H1 (cell line): ENCODE measurements around the gene GRAMD2A. TPM values are rescaled to one million over a fixed set of nuclear protein-coding genes. Genes with fewer than 3 reads are reported as not detected.

Experiments used
- CTCF ChIA-PET: fragments of 300-600 bp; sonication (Branson Sonifier 250); formaldehyde crosslinking; loops from one replicate; lab custom pipeline; 2021; ENCODE audit not compliant: partially characterized antibody; lab: Charles Lee
- POLR2A ChIA-PET: fragments of 300-600 bp; sonication (Branson Sonifier 250); formaldehyde crosslinking; loops from one replicate; lab custom pipeline; 2021; ENCODE audit warnings: inconsistent platforms; ENCODE audit not compliant: partially characterized antibody; lab: Charles Lee
- DNase-seq, 2 experiments: peaks; one replicate each; pipeline versions ENCODE4 v3.0.0 to v3.0.0-alpha.2; 2010 to 2022; ENCODE audit warnings: low spot score in 2 of 2, low read depth in 1 of 2, mixed read lengths in 1 of 2
- FAIRE-seq: peaks from 2 replicates; lab custom pipeline; 2011; peaks lifted over from hg19 to GRCh38; lab: Jason Lieb, UNC
- H2AFZ ChIP-seq: 2 replicates; pipeline ENCODE4 v1.8.1; 2012; ENCODE audit warnings: low read length, inconsistent platforms
- H2AK5ac ChIP-seq: 2 replicates; pipeline ENCODE4 v1.6.1; 2013; ENCODE audit warnings: low read depth, low read length
- H2BK120ac ChIP-seq: replicated peaks from 2 replicates; pipeline ENCODE3; 2013; ENCODE audit warnings: low read depth, low read length, inconsistent platforms
- H2BK12ac ChIP-seq: 2 replicates; pipeline ENCODE4 v1.6.1; 2013; ENCODE audit warnings: low read depth, low read length
- H2BK15ac ChIP-seq: 2 replicates; pipeline ENCODE4 v1.6.1; 2013; ENCODE audit warnings: low read length
- H2BK20ac ChIP-seq: 2 replicates; pipeline ENCODE4 v1.6.1; 2013; ENCODE audit warnings: low read length
- H2BK5ac ChIP-seq: 2 replicates; pipeline ENCODE4 v1.6.1; 2013; ENCODE audit warnings: low read depth, low read length
- H3K14ac ChIP-seq: 2 replicates; pipeline ENCODE4 v1.6.1; 2013; ENCODE audit warnings: inconsistent platforms; ENCODE audit not compliant: insufficient read length
- H3K18ac ChIP-seq: 2 replicates; pipeline ENCODE4 v1.6.1; 2013; ENCODE audit warnings: low read length; ENCODE audit errors: extremely low read depth
- H3K23ac ChIP-seq: 2 replicates; pipeline ENCODE4 v1.6.1; 2013; ENCODE audit warnings: inconsistent platforms; ENCODE audit not compliant: insufficient read length
- H3K23me2 ChIP-seq: 2 replicates; pipeline ENCODE4 v1.6.1; 2013; ENCODE audit warnings: low read depth, low read length
- H3K27ac ChIP-seq: 2 replicates; pipeline ENCODE4 v1.6.1; 2011; ENCODE audit warnings: low read depth, low read length, inconsistent platforms
- H3K27me3 ChIP-seq, 4 experiments: replicated peaks in 1 of 4; 1 replicate in 1 of 4; 2 replicates in 3 of 4; pipeline versions ENCODE4 v1.6.1 to v1.8.1; 2011 to 2013; ENCODE audit warnings: low read length in 3 of 4, mild to moderate bottlenecking in 3 of 4, inconsistent platforms in 2 of 4, mixed read lengths in 2 of 4, moderate library complexity in 1 of 4; ENCODE audit not compliant: control insufficient read depth in 3 of 4, insufficient read depth in 3 of 4; ENCODE audit errors: extremely low read depth in 1 of 4
- H3K36me3 ChIP-seq, 4 experiments: 2 replicates each; pipeline versions ENCODE4 v1.6.1 to v1.8.1; 2011 to 2013; ENCODE audit warnings: mild to moderate bottlenecking in 4 of 4, low read length in 3 of 4, moderate library complexity in 2 of 4, control low read depth in 1 of 4, inconsistent platforms in 1 of 4; ENCODE audit not compliant: insufficient read depth in 4 of 4, control insufficient read depth in 2 of 4
- H3K4ac ChIP-seq: replicated peaks from 2 replicates; pipeline ENCODE3; 2013; ENCODE audit warnings: low read length, low read depth, mixed read lengths, inconsistent platforms; ENCODE audit not compliant: insufficient read length
- H3K4me1 ChIP-seq, 4 experiments: replicated peaks in 1 of 4; 1 replicate in 1 of 4; 2 replicates in 3 of 4; pipeline versions ENCODE4 v1.6.1 to v1.8.1; 2011 to 2013; ENCODE audit warnings: low read length in 3 of 4, inconsistent platforms in 2 of 4, mixed read lengths in 1 of 4; ENCODE audit not compliant: insufficient read depth in 4 of 4, control insufficient read depth in 3 of 4
- H3K4me2 ChIP-seq, 2 experiments: 2 replicates each; pipeline versions ENCODE4 v1.6.1 to v1.8.1; 2011 to 2013; ENCODE audit warnings: low read depth in 2 of 2, low read length in 2 of 2, control low read depth in 1 of 2, inconsistent platforms in 1 of 2, mild to moderate bottlenecking in 1 of 2; ENCODE audit not compliant: insufficient read depth in 1 of 2
- H3K4me3 ChIP-seq, 4 experiments: fragments of 200-600, 300-600 bp in 1 of 4; sonication (generic), shearing (Covaris generic), sonication (Bioruptor Twin) in 1 of 4; 2 replicates each; pipeline versions ENCODE4 v1.5.1 to v1.8.1; 2011 to 2016; ENCODE audit warnings: low read length in 4 of 4, low read depth in 3 of 4, control low read depth in 2 of 4, inconsistent platforms in 2 of 4, mild to moderate bottlenecking in 2 of 4, mixed read lengths in 1 of 4, moderate library complexity in 1 of 4; ENCODE audit not compliant: insufficient read depth in 2 of 4; ENCODE audit errors: extremely low read depth in 1 of 4
- H3K56ac ChIP-seq: replicated peaks from 2 replicates; pipeline ENCODE3; 2013; ENCODE audit warnings: low read depth, mild to moderate bottlenecking, mixed read lengths, low read length, inconsistent platforms; ENCODE audit not compliant: insufficient read length
- H3K79me1 ChIP-seq: 2 replicates; pipeline ENCODE4 v1.6.1; 2013; ENCODE audit warnings: low read depth, low read length, control low read depth
- H3K79me2 ChIP-seq, 2 experiments: 2 replicates each; pipeline versions ENCODE4 v1.6.1 to v1.8.1; 2012 to 2013; ENCODE audit warnings: low read length in 2 of 2, mild to moderate bottlenecking in 2 of 2, inconsistent platforms in 1 of 2; ENCODE audit not compliant: insufficient read depth in 2 of 2, control insufficient read depth in 1 of 2
- H3K9ac ChIP-seq, 4 experiments: replicated peaks in 1 of 4; 1 replicate in 1 of 4; 2 replicates in 3 of 4; pipeline versions ENCODE4 v1.6.1 to v1.8.1; 2011 to 2013; ENCODE audit warnings: low read depth in 3 of 4, low read length in 3 of 4, control low read depth in 2 of 4, mild to moderate bottlenecking in 2 of 4, moderate library complexity in 2 of 4, inconsistent platforms in 1 of 4; ENCODE audit errors: extremely low read depth in 1 of 4
- H3K9me3 ChIP-seq, 2 experiments: 2 replicates each; pipeline versions ENCODE4 v1.6.1 to v1.8.1; 2012 to 2013; ENCODE audit warnings: mild to moderate bottlenecking in 2 of 2, moderate library complexity in 2 of 2, control low read depth in 1 of 2, inconsistent platforms in 1 of 2, low read depth in 1 of 2, low read length in 1 of 2, mixed read lengths in 1 of 2; ENCODE audit not compliant: insufficient read depth in 2 of 2
- H4K20me1 ChIP-seq, 2 experiments: replicated peaks in 1 of 2; 2 replicates each; pipeline versions ENCODE3 to v1.8.1; 2011 to 2013; ENCODE audit warnings: inconsistent platforms in 2 of 2, low read length in 2 of 2, mild to moderate bottlenecking in 1 of 2; ENCODE audit not compliant: insufficient read depth in 2 of 2, control insufficient read depth in 1 of 2
- H4K5ac ChIP-seq: 2 replicates; pipeline ENCODE4 v1.6.1; 2013; ENCODE audit warnings: low read length, low read depth, mixed read lengths, inconsistent platforms; ENCODE audit not compliant: insufficient read length
- H4K8ac ChIP-seq: 2 replicates; pipeline ENCODE4 v1.8.0; 2013; ENCODE audit warnings: mild to moderate bottlenecking, moderate library complexity, low read length, inconsistent platforms; ENCODE audit not compliant: insufficient read depth; ENCODE audit errors: extremely low read depth
- H4K91ac ChIP-seq: replicated peaks from 2 replicates; pipeline ENCODE3; 2013; ENCODE audit warnings: low read length, mixed read lengths, inconsistent platforms; ENCODE audit not compliant: insufficient read length
- ASH2L ChIP-seq: fragments of 200-600, 300-600 bp; sonication (generic); IDR thresholded peaks from one replicate; pipeline ENCODE4 v1.7.1; 2017; ENCODE audit warnings: low read length
- CHD1 ChIP-seq: IDR thresholded peaks from 2 replicates; pipeline ENCODE4 v1.6.1; 2012; ENCODE audit warnings: low read depth, low read length, improper control_type of control experiment
- POLR2A ChIP-seq, 2 experiments: IDR thresholded peaks; 1 replicate in 1 of 2; 2 replicates in 1 of 2; pipeline ENCODE4 v1.6.1; 2011; ENCODE audit warnings: low read depth in 2 of 2, low read length in 2 of 2, mild to moderate bottlenecking in 2 of 2; ENCODE audit errors: control extremely low read depth in 1 of 2
- RAD21 ChIP-seq, 2 experiments: IDR thresholded peaks in 1 of 2; conservative IDR thresholded peaks in 1 of 2; 2 replicates each; pipeline ENCODE4 v1.6.1; 2011; ENCODE audit warnings: low read depth in 2 of 2, low read length in 2 of 2, improper control_type of control experiment in 1 of 2, inconsistent platforms in 1 of 2, mild to moderate bottlenecking in 1 of 2, moderate library complexity in 1 of 2
- SP2 ChIP-seq: IDR thresholded peaks from 2 replicates; pipeline ENCODE4 v1.6.1; 2012; ENCODE audit warnings: mild to moderate bottlenecking, low read length, inconsistent platforms
- TBP ChIP-seq: IDR thresholded peaks from 2 replicates; pipeline ENCODE4 v1.6.1; 2011; ENCODE audit warnings: low read depth, low read length, improper control_type of control experiment
- WGBS, 2 experiments: shearing (Covaris generic) in 1 of 2; methylation state at CpG; one replicate each; pipeline versions ENCODE4 v1.1.6 to v1.1.7; 2013 to 2015; ENCODE audit warnings: low lambda C conversion rate in 2 of 2, mixed read lengths in 2 of 2, inconsistent platforms in 1 of 2, low coverage in 1 of 2, missing lambda C conversion rate in 1 of 2; ENCODE audit not compliant: insufficient replicate concordance in 2 of 2, insufficient coverage in 1 of 2, insufficient read length in 1 of 2; ENCODE audit errors: extremely low coverage in 1 of 2, missing lambda C conversion rate in 1 of 2; 5-methylcytosine and 5-hydroxymethylcytosine counted together
- polyA plus RNA-seq, 7 experiments: library from polyadenylated mRNA; depleted of rRNA in 3 of 7; stranded (reverse) in 5 of 7; unstranded in 2 of 7; fragments of >200 nt in 5 of 7; fragments of 200-250 nt in 2 of 7; gene quantifications; 1 replicate in 5 of 7; 2 replicates in 1 of 7; 4 replicates in 1 of 7; pipeline versions ENCODE4 v1.2.1 to v1.2.3, GENCODE V29; 2011 to 2013; ENCODE audit warnings: missing spikeins in 2 of 7, mixed read lengths in 2 of 7
- total RNA-seq: library from RNA; stranded (reverse); fragmentation: NEBNext Ultra II Directional; extraction: Animal tissue kit (Norgen Biotek cat#: 25700); gene quantifications from 2 replicates; pipeline ENCODE4 v1.2.1, GENCODE V29; 2021
- TF ChIP-seq, protein P1 (sequence below): IDR thresholded peaks from 2 replicates; pipeline ENCODE4 v1.6.1; 2012; ENCODE audit warnings: inconsistent platforms
- TF ChIP-seq, protein P2 (sequence below), 3 experiments: IDR thresholded peaks; 1 replicate in 2 of 3; 2 replicates in 1 of 3; pipeline versions ENCODE4 v1.5.1 to v1.6.1; 2011; ENCODE audit warnings: low read length in 3 of 3, mild to moderate bottlenecking in 3 of 3, inconsistent platforms in 2 of 3, low read depth in 1 of 3, moderate library complexity in 1 of 3; ENCODE audit not compliant: insufficient read depth in 1 of 3; ENCODE audit errors: control extremely low read depth in 1 of 3

GRAMD2A gene
- total and polyA plus RNA-seq, 2 of the 8 experiments (the other 6 are each of a cell fraction or from before 2014, with no cell fraction given) = 0.57 to 1.5 TPM

DNA sequence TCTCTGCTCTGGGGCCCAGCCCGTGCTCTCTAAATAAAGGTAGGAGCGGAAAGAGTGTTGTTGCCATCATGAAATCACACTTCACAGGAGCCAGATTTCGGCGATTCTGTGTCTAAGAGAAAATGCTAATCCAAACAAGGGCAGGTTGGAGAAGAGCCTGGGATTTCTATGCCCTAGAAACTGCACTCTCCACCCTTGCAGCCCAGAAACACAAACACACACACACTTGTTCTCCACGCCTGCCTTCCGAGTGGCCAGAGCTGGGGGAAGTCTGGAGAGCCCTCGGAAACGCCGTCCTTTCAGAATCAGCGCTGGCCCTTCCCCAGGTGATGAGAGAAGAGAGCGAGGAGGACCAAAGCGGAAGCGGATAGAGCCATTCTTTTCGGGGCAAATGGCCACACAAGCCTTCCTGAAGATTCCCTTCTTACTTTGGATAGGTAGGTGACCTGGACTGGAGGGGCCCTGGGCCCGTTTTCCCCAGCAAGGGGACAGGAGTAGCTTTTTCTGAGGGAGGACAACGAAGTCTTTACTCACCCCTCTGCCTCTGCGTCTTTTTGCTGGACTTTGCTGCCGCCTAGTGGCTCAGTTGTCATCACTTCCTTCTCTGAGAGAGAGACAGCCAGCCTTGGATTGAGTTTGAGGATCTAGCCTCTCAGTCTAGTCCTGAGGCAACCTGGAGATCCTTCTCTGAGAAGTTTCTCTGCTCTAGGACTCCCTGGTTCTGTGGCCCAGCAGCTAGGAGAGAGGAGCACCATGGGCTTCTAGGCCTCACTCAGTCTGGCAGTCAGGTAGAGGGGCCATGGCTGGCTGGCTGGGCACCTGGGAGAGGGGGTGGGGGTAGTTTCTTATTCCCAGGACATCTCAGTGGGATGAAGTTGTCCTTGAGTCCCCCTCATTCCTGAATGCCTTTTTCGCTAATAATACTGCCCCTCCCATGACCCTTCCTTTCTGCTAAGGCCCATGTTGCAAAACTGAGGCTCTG lies 41.7 kb downstream of the GRAMD2A start:
- Histone ChIP-seq H3K23me2 (no peaks in the 10 kb centered on the region; the same call in 1 of the 2 replicates), H3K4ac (no peak overlapping the region), H2BK20ac (no peak overlapping the region), H4K8ac (no peak overlapping the region; the same call in 1 of the 2 replicates), H3K56ac (no peak overlapping the region), H2BK120ac (no peak overlapping the region), H3K36me3 (no peaks in the 10 kb centered on the region), H4K91ac (no peak overlapping the region), H4K20me1 (no peaks in the 10 kb centered on the region), H2BK5ac (no peak overlapping the region), H2BK15ac (no peak overlapping the region), H3K18ac (no peak overlapping the region; the same call in 1 of the 2 replicates), H3K23ac (no peak overlapping the region), H2AFZ (peak overlapping the region; percentile 98), H3K79me1 (no peaks in the 10 kb centered on the region), H3K4me1 (no peaks in the 10 kb centered on the region), H4K5ac (no peak overlapping the region), H3K14ac (no peak overlapping the region), H3K79me2 (no peaks in the 10 kb centered on the region), H3K4me2 (peak overlapping the region; percentile 0 to 55; a peak in 2 of 4 replicates), H3K9ac (no peak overlapping the region), H2BK12ac (no peak overlapping the region), H3K4me3 (peak overlapping the region in 3 of 4 experiments; percentile 10 to 40 (median 16); a peak in 3 of 8 replicates), H2AK5ac (no peak overlapping the region), H3K27me3 (peaks cover 0 to 4% (median 0%) of the 10 kb centered on the region in 4 experiments; a peak in 2 of 7 replicates), H3K27ac (no peak overlapping the region), H3K9me3 (no peaks in the 10 kb centered on the region)
- ChIA-PET CTCF (interaction anchor here (0.6 to 2.5 kb wide), 37 partner anchors 8 to 480 kb away, joined by 3 to 21 read pairs (median 4); partner anchors contain the start of gene NR2E3), POLR2A (interaction anchor here (1.0 kb wide), 1 partner anchor 13 kb away, joined by 3 read pairs; no protein-coding TSS in a partner anchor)
- 48% methylated on average over 19 of the region's 19 CpGs; no CpG with 5 or more reads in 1 of the 2 experiments for WGBS, 2 experiments
- DNase-seq (peak; percentile 27 to 92), FAIRE-seq (peak; percentile 97)
- TF ChIP-seq, protein P1, sequence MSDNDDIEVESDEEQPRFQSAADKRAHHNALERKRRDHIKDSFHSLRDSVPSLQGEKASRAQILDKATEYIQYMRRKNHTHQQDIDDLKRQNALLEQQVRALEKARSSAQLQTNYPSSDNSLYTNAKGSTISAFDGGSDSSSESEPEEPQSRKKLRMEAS = no peak
- TF ChIP-seq CHD1 = no peak
- TF ChIP-seq ASH2L = no peak
- TF ChIP-seq, protein P2, sequence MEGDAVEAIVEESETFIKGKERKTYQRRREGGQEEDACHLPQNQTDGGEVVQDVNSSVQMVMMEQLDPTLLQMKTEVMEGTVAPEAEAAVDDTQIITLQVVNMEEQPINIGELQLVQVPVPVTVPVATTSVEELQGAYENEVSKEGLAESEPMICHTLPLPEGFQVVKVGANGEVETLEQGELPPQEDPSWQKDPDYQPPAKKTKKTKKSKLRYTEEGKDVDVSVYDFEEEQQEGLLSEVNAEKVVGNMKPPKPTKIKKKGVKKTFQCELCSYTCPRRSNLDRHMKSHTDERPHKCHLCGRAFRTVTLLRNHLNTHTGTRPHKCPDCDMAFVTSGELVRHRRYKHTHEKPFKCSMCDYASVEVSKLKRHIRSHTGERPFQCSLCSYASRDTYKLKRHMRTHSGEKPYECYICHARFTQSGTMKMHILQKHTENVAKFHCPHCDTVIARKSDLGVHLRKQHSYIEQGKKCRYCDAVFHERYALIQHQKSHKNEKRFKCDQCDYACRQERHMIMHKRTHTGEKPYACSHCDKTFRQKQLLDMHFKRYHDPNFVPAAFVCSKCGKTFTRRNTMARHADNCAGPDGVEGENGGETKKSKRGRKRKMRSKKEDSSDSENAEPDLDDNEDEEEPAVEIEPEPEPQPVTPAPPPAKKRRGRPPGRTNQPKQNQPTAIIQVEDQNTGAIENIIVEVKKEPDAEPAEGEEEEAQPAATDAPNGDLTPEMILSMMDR (IDR thresholded peaks at IDR 0.05; ENCODE audit: control extremely low read depth in 1 of 3, insufficient read depth in 1 of 3, low read depth in 1 of 3, low read length in 3 of 3) = peak; percentile 64 to 95 (median 88)
- TF ChIP-seq SP2 = no peak
- no peak for TF ChIP-seq POLR2A (IDR thresholded peaks at IDR 0.05; ENCODE audit: control extremely low read depth in 1 of 2, low read depth in 2 of 2, low read length in 2 of 2)
- TF ChIP-seq RAD21 (IDR thresholded peaks at IDR 0.05 in 1 of 2, conservative IDR thresholded peaks at IDR 0.05 in 1 of 2; ENCODE audit: low read depth in 2 of 2, low read length in 2 of 2) = peak; percentile 97 to 98
- TF ChIP-seq TBP = no peak
